CMK (cell line): ENCODE data around the gene SAMD4A.

Experiments used
- DNase-seq: peaks from one replicate; pipeline ENCODE4 v3.0.0-alpha.2; 2010; ENCODE audit warnings: low read depth

The SAMD4A gene

GRCh38 chr14:54632452-54632851, 65.5 kb downstream of the SAMD4A start:
- DNase-seq, result no peak

GRCh38 chr14:54633076-54633475, 66.1 kb downstream of the SAMD4A start:
- no peak for DNase-seq

- no peak for DNase-seq
Measured at GRCh38 chr14:54637270-54638134, 70.6 kb downstream of the SAMD4A start.

GRCh38 chr14:54638135-54638446, 71.2 kb downstream of the SAMD4A start:
- no peak for DNase-seq

DNA sequence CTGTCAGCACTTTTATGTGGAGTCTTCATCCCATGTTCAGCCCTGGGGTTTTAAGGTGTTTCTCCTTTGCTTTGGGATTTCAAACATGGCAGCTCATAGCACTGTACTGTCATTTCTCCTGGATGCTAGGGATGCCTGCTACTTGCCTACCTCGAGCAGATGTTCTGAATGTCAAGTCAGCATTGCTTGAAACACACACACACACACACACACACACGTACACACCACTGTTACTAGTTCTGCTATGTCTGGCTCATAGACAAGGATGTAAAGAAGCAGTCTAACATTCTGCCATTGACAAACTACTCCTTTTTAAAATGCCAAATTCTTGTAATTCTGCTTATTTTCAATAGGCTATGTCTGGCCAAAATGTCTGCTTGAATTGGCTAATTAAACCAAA, 72.7 kb downstream of the SAMD4A start:
- DNase-seq, result no peak

DNA sequence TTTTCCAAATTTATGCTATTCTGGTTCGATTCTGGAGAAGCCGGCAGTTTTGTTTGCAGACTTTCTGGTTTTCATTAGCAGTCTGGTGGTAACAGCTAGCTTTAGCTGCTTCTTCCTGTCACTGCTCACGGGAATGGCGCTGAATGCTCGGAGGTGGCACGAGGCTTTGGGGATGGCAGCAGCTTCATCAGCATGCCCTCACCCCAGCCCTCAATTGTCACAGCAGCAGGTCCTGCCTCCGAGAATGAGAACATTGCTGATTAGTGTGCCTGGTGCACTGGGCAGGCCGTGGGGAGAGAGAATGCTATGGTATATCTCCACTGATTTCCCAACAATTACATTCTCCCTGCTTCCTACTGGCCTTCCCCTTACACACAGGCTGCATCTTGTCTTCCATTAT, 73.6 kb downstream of the SAMD4A start:
- no peak for DNase-seq

DNA sequence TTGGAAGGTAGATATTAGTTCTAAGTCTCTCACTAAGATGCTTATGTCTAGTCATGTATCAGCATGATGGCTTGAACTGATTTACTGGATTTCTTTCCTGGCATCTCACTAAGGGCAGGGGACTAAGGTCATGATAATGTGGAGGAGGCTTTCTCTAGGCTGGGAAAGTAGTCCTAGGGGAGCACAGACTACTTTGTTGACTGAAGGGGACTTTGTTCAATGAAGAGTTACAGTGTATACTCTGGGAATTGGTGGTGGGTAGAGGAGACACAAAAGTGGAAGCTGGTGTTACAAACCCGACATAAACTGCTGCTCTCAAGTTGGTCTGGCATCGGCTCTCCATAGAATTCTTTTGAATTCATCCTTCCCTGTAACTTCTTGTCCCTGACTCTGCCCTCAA, 75.2 kb downstream of the SAMD4A start:
- no peak for DNase-seq

- no peak for DNase-seq
Measured at GRCh38 chr14:54642801-54643695, 76.1 kb downstream of the SAMD4A start.

DNA sequence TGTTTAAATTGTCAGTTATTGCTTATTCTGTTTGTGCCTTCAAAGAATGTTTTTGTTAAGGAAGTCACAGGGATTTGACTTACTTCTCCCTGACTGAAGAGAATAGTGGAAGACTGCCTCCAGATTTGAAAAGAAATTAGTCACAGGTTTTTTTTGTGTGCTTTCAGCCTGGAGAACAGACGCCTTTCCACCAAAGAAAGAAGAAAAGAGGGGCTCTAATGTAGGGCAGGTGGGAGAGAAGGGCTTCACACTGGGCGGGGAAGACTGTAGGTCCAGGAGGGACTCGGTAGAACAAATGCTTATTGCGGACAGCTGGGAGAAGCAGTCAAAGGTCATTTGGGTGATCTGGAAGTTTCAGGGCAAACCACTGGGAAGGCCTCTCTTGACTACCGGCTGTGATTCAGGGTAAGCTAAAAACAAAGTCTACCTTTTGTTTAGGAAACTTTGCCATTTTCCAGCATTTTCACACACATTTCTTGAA, 76.8 kb downstream of the SAMD4A start:
- no peak for DNase-seq

GRCh38 chr14:54645639-54646038, 78.7 kb downstream of the SAMD4A start:
- DNase-seq, result no peak

DNA sequence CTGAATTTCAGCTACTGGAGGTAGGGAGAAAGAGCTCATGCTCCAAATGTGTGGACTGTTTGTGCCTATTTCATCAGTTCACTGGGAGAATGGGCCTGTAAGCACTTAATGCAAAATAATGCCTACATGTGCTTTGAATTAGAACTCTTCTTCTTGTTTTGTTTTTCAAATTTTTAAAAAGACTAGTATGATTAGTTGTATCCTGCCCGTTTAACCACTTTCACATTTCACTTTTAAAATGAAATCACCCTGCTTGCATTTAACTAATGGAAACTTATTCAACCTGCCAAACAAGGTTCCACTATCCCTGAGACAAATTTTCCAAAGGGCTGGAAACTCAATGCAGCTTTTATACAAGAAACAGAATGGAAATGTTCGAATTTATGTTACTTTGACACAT, 79.7 kb downstream of the SAMD4A start:
- no peak for DNase-seq

GRCh38 chr14:54647378-54647777, 80.5 kb downstream of the SAMD4A start:
- DNase-seq, result no peak

- no peak for DNase-seq
Measured at GRCh38 chr14:54649056-54649455, 82.1 kb downstream of the SAMD4A start.

DNA sequence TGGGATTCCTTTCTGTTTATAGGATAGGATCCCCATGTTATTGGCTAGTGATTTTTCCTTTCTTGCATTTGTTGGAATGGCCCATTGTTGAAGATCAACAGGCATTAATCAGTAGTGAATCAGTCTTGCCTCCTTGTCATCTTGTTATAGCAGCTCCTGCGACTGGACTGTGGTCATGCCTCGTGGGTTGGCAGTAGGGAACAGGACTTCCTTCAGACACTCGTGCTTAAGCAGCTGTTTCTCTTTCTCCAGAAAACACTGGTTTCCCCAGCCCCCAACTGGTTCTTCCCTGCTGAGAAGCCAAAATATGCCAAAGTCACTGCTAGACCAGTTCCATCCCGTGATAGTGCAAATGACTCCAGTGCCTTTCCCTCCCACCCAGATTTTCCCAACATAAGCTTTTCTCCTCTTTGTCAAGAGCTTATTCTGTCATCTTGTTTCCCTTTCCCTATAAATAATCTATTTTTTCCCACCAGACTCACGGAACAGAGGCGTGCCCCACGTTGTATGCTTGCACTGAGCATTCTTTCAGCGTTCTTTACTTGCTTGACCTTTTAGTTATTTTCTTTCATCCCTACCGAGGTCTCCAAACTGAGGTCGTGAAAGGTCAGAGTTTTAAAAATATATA, 83.5 kb downstream of the SAMD4A start:
- peak; percentile 1 for DNase-seq

DNA sequence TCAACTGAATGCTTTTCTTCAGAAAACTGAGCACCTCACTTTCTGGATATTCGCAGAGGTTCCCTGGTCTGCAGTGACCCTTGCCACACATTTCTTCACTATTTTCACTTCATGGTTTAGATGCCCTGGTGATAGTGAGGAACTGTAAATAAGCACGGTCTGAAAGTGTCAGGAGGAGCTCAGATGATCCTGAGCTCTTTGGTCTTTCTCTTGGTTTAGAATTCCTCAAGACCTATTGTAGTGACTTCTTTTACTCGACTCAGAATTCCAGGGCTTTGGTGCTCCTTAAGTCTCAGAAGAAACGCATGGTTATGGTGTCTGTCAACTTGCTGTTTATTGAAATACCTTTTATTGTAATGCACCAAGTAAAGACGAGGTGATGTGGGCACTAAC, 84.0 kb downstream of the SAMD4A start:
- DNase-seq, result no peak

- no peak for DNase-seq
Measured at GRCh38 chr14:54651649-54652048, 84.7 kb downstream of the SAMD4A start.

- no peak for DNase-seq
Measured at GRCh38 chr14:54652188-54652587, 85.3 kb downstream of the SAMD4A start.

DNA sequence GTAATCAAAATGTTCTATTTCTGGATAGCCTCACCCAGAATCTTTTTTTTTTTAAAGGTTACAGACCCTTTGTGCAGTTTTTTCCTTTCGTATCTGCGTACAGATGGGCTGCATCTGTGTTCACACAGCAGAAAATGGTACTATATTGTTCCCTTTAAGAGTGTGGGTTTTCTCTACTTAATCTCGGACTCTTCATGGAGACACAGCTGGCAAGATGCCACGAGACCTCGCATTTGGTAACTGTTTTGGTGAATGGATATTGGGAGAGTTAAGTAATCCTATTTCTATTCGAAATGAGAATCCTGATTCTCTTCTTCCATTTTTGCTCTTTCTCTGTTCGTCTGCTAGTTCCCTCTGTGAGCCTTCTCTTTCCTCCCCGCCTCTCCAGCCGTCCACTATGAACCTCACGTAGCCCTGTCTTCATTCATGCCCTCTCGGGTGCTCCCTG, 85.7 kb downstream of the SAMD4A start:
- DNase-seq, result no peak

DNA sequence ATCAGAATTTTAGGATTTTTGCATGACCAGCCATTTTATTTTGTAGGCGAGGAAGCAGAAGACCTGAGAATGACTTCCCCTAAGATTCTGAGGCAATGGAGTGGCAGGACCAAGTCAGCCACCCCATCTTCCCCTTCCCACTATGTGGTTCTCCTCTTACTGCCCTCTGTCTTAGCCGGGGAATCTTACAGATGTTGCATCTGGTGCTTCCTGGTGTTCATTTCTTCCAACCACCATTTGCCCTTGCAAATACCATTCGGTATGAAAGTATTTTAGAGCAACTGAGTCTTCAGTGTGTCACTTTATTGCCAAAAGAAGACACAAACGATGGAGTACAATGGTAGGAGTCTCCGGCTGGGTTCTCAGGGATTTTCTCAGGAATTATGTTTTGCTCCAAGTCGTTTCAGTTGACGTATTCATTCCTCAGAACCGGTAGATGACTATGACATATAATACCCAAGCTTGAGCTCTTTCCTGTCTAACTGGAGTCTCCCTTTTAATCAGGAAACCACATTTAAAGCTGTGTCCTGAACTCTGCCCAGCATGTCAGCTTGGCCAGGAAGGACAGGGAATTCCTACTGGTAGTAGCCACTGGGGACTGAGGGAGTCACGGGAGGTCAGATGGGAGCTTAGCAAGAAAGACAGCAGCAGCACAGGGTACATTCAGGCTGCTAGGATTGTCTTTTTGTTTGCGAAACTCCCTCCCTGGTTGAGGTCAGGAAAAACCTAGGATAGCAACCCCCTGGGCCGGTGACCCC, 87.0 kb downstream of the SAMD4A start:
- DNase-seq, result peak; percentile 11

DNA sequence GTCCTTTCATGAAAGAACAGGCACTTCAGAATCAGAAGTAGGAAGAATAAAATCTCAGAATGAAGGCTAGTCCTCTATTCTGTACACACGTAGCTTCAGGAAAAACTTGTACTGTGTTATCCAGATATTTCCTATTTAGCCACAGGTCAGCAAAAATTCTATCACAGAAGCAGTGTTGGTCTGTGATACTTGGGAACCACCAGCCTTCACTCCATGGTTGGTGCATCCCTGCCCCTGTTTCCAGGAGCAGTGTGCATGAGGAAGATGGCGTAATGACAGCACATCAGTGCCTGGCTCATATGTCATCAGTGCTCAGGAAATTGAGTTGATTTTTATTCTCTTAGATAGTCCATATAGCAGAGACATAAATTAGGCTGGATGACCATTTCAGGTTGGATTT, 87.7 kb downstream of the SAMD4A start:
- no peak for DNase-seq

- no peak for DNase-seq
Measured at GRCh38 chr14:54658836-54659235, 91.9 kb downstream of the SAMD4A start.

GRCh38 chr14:54659365-54659764, 92.4 kb downstream of the SAMD4A start:
- DNase-seq, result no peak
